ENCODE measurements around the gene CNOT6L. TPM values are rescaled to one million over a fixed set of nuclear protein-coding genes. Genes with fewer than 3 reads are reported as not detected.

CNOT6L gene
- total RNA-seq, 2 donors from 2014 or later: 17.5 to 19.2 TPM

- no peak for ATAC-seq
- Histone ChIP-seq H3K4me1 (peaks cover 27% of the 10 kb centered on the region), H3K4me3 (peak overlapping the region; percentile 63 to 74), H3K27me3 (no peaks in the 10 kb centered on the region), H3K27ac (peak overlapping the region; percentile 93 to 100 (median 98)), H3K9me3 (no peaks in the 10 kb centered on the region), H3K36me3 (replicated peaks in 1 of 2; ENCODE audit: insufficient read depth in 1 of 2, low read depth in 2 of 2) (no peaks in the 10 kb centered on the region)
- intact Hi-C loops (cut with DNase I): no loop called here
- TF ChIP-seq CTCF (IDR thresholded peaks at IDR 0.05): no peak
- TF ChIP-seq POLR2A (IDR thresholded peaks at IDR 0.05): no peak
- 2 to 5% methylated on average over 14 of the region's 14 CpGs for WGBS, 2 donors
- peak in 2 of 4 donors; percentile 16 to 22 for DNase-seq
Measured at GRCh38 chr4:77820649-77821561, 1.7 kb upstream of the CNOT6L start.

- TF ChIP-seq CTCF (IDR thresholded peaks at IDR 0.05) (peak in 2 of 7 experiments; percentile 3 to 14), POLR2A (IDR thresholded peaks at IDR 0.05) (peak; percentile 72 to 93 (median 89))
- DNase-seq (peak; percentile 92 to 95 (median 94)), ATAC-seq (peak; percentile 79)
- intact Hi-C loops (cut with DNase I): no loop called here
- Histone ChIP-seq H3K9me3 (no peaks in the 10 kb centered on the region), H3K27ac (peak overlapping the region; percentile 93 to 100 (median 98)), H3K27me3 (no peaks in the 10 kb centered on the region), H3K4me3 (peak overlapping the region; percentile 63 to 74), H3K4me1 (peaks cover 36% of the 10 kb centered on the region), H3K36me3 (replicated peaks in 1 of 2; ENCODE audit: insufficient read depth in 1 of 2, low read depth in 2 of 2) (no peaks in the 10 kb centered on the region)
- 0 to 1% methylated on average over 44 to 75 of the region's 81 CpGs for WGBS, 2 donors
Measured at GRCh38 chr4:77819843-77820648, 878 bp upstream of the CNOT6L start.

DNA sequence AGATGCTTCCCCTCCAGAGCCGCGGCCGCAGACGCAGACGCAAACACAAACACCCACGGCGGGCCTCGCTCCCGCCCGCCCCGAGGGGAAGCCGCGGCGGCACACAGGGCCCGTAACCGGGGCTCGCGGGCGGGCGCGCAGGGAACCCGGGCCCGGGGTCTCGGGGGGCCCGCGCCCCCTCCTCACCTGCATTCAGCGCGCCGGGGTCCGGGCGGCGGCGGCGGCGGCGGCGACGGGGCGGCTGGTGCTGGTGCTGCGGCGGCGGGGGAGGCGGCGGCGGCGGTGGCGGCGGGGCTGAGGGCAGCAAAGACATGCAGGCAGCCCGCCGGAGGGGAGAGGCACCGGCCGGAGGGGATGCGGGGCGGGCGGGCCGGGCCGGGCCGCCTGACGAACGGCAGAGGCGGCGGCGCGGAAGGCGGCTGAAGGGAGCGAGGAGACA lies 255 bp upstream of the CNOT6L start:
- no peaks in the 10 kb centered on the region for H3K9me3 ChIP-seq
- H3K36me3 ChIP-seq (replicated peaks in 1 of 2; ENCODE audit: insufficient read depth in 1 of 2, low read depth in 2 of 2): no peaks in the 10 kb centered on the region
- H3K27me3 ChIP-seq: no peaks in the 10 kb centered on the region
- peaks cover 42% of the 10 kb centered on the region for H3K4me1 ChIP-seq
- H3K4me3 ChIP-seq: peak overlapping the region; percentile 63 to 74
- 0 to 1% methylated on average over 5 to 59 of the region's 66 CpGs for WGBS, 2 donors
- intact Hi-C loops (cut with DNase I): no loop called here
- ATAC-seq (peak; percentile 12), DNase-seq (peak in 1 of 4 donors; percentile 25)
- peak overlapping the region; percentile 93 to 100 (median 98) for H3K27ac ChIP-seq
- no peak for TF ChIP-seq CTCF (IDR thresholded peaks at IDR 0.05)
- TF ChIP-seq POLR2A (IDR thresholded peaks at IDR 0.05): no peak

GRCh38 chr4:77818073-77818601 lies 1.0 kb downstream of the CNOT6L start:
- peaks cover 48% of the 10 kb centered on the region for H3K4me1 ChIP-seq

More at GRCh38 chr4:77818073-77818601, 1.0 kb downstream of the CNOT6L start:
- TF ChIP-seq CTCF (IDR thresholded peaks at IDR 0.05) (peak; percentile 12 to 70 (median 49)), POLR2A (IDR thresholded peaks at IDR 0.05) (peak; percentile 9 to 83 (median 75))
- Histone ChIP-seq H3K4me3 (peak overlapping the region in 1 of 2 donors; percentile 54), H3K27ac (peak overlapping the region; percentile 93 to 100 (median 98)), H3K27me3 (no peaks in the 10 kb centered on the region), H3K36me3 (replicated peaks in 1 of 2; ENCODE audit: insufficient read depth in 1 of 2, low read depth in 2 of 2) (no peaks in the 10 kb centered on the region), H3K9me3 (no peaks in the 10 kb centered on the region)
- intact Hi-C loops (cut with DNase I): no loop called here
- WGBS, 2 donors: 0% methylated on average over 13 of the region's 13 CpGs
- peak; percentile 72 to 80 (median 73) for DNase-seq
- peak; percentile 57 for ATAC-seq
